Tracheal epithelial cell (primary cell): ENCODE measurements around the gene PRG3. TPM values are rescaled to one million over a fixed set of nuclear protein-coding genes. Genes with fewer than 3 reads are reported as not detected.

Experiments
- total RNA-seq: library from RNA; depleted of rRNA; stranded (reverse); fragments of >200 nt; gene quantifications from 2 replicates; pipeline ENCODE4 v1.2.1, GENCODE V29; 2014

Gene PRG3, protein sequence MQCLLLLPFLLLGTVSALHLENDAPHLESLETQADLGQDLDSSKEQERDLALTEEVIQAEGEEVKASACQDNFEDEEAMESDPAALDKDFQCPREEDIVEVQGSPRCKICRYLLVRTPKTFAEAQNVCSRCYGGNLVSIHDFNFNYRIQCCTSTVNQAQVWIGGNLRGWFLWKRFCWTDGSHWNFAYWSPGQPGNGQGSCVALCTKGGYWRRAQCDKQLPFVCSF
- total RNA-seq = not detected in 2 replicates

DNA sequence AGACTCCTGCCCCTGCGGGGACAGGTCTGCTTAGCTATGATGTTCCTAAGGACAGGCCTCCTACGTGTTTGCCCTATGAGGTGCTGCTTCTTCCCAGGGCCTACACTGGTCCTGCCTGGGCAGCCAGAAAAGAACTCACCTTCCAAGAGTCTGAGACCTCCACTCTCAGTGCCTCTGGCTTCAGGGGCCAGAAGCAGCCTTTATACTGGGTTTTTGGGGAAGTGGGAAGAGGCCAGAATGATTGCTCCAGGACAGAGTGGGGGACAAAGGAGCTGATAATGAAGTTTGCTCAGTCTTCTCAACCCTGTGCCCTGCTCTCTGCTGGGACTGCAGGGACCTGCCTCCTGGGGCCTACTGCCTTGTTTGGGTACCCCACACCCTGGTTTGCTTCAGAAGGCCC lies at the start of gene PRG3:
Gene PRG3, minus strand, starts transcription at position 176 of the 400 bp plus-strand sequence. CDS start 442 bp downstream, outside the sequence.

GRCh38 chr11:57426929-57427726 lies 46.2 kb upstream of the PRG3 start, which contains the start of gene SLC43A3:
TSS of gene SLC43A3 (minus strand) at chr11:57427121. CDS start at chr11:57426172, 949 bp downstream.

GRCh38 chr11:57390535-57390934 lies 9.6 kb upstream of the PRG3 start, which contains the start of gene PRG2:
TSS of gene PRG2 (minus strand) at chr11:57390650. CDS start at chr11:57389944, 706 bp downstream.

DNA sequence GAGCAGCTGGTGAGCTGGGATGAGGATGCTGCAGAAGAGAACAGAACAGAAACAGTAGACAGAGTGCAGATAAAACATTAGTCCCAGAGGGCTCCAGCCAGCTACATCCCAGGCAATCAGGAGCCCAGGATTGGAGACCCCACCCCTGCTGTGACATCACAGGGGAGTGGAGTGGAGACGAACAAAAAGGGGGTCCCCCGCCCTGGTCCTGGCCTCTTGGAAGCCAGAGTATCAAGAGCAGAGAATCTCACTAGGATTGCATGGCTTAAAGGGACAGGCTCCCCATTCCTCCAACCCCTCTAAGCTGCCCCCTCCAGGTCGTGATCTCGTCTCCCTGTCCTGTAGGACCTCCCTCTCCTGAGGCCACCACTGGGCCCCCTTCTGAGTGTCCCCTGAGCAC lies 42.8 kb downstream of the PRG3 start, which contains the start of gene P2RX3:
Gene P2RX3, plus strand, starts transcription at position 211 of the 400 bp plus-strand sequence. CDS start 199 bp downstream, outside the sequence.

DNA sequence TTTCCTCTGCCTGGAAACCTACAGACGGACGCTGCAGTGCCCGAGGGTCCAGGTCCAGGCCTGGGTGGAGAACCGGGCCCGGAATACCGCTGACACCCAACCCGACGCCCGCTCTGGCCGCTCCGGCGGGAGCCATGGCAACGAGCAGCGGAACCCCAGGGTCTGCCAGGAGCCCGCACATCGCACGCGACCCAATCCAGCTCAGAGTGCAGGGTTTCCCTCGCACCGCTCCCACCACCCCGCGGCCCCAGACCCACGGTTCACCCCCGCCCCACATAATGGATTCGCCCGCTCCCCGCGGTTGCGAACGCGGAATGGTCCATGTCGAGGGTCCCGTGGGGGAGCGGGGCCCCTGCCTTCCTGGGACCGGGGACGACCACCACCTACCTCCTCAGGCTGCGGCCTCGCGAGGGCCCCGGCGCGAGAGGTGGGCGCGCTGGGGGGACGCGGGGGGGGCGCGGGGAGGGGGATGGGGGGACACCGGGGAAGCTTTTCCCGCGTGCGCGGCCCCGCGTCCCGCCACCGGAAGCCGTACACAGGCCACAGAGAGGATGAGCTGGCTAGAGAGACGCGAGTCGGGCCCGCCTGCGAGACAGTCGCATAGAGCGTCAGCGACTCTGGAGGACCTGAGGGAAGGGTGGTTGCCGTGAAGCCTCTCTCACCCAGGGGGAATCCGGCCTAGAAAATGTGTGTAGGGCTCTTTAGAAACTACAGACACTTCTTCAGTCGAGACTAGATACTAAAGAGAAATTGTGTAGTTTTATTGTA lies 45.4 kb downstream of the PRG3 start, which contains the start of gene SSRP1:
Gene SSRP1, minus strand, starts transcription at position 550 of the 768 bp plus-strand sequence. CDS start 771 bp downstream, outside the sequence.

Other genes with a start within 250 kb of the PRG3 start
- not detected in 2 replicates for gene LRRC55, start 199.2 kb downstream of the PRG3 start, total RNA-seq
- not detected in 2 replicates for gene APLNR, start 143.9 kb downstream of the PRG3 start, total RNA-seq
- gene TNKS1BP1, start 56.2 kb downstream of the PRG3 start, total RNA-seq = 96.8 and 147 TPM in 2 replicates
- gene SSRP1, start 45.3 kb downstream of the PRG3 start, total RNA-seq = 78.6 and 82.5 TPM in 2 replicates
- gene P2RX3, start 42.8 kb downstream of the PRG3 start, total RNA-seq = not detected in 2 replicates
- gene PRG2, start 9.5 kb upstream of the PRG3 start, total RNA-seq = not detected in 2 replicates
- gene SLC43A3, start 46.0 kb upstream of the PRG3 start, total RNA-seq = 3.8 and 23.4 TPM in 2 replicates
- not detected in 2 replicates for gene RTN4RL2, start 79.4 kb upstream of the PRG3 start, total RNA-seq
- gene SLC43A1, start 134.6 kb upstream of the PRG3 start, total RNA-seq = 1.2 and 5.5 TPM in 2 replicates
- gene TIMM10, start 149.6 kb upstream of the PRG3 start, total RNA-seq = 45.2 and 50.1 TPM in 2 replicates
- gene SMTNL1, start 156.4 kb upstream of the PRG3 start, total RNA-seq = not detected in 2 replicates
- gene UBE2L6, start 186.5 kb upstream of the PRG3 start, total RNA-seq = 12.1 and 38.8 TPM in 2 replicates
- gene SERPING1, start 216.5 kb upstream of the PRG3 start, total RNA-seq = 0.43 and 2.9 TPM in 2 replicates